Heart left ventricle (tissue), 16 donors: ENCODE measurements around the gene SELENOW. TPM values are rescaled to one million over a fixed set of nuclear protein-coding genes. Genes with fewer than 3 reads are reported as not detected.

Experiments
- ATAC-seq, 4 donors: fragments of 200-7000 bp; cut with Tn5 transposase; one replicate each; pipeline ENCODE4 v1.9.1; 2020 to 2022; ENCODE audit warnings: moderate library complexity in 4 of 4, mild to moderate bottlenecking in 3 of 4, moderate number of reproducible peaks in 1 of 4
- DNase-seq, 5 donors: peaks; one replicate each; pipeline ENCODE4 v3.0.0-alpha.2; 2020
- H3K27ac ChIP-seq, 12 donors: fragments of 200-600 bp; sonication (generic) in 4 of 12; one replicate each; pipeline versions ENCODE4 v1.5.0 to v1.8.0; 2016 to 2022; ENCODE audit warnings: mild to moderate bottlenecking in 2 of 12
- H3K27me3 ChIP-seq, 9 donors: fragments of 200-600 bp; sonication (generic) in 2 of 9; one replicate each; pipeline versions ENCODE4 v1.5.1 to v1.8.0; 2016 to 2022; ENCODE audit warnings: mild to moderate bottlenecking in 3 of 9
- H3K36me3 ChIP-seq, 9 donors: fragments of 200-600 bp; sonication (generic) in 2 of 9; one replicate each; pipeline versions ENCODE4 v1.5.0 to v1.8.0; 2018 to 2022; ENCODE audit warnings: mild to moderate bottlenecking in 2 of 9
- H3K4me1 ChIP-seq, 12 donors: fragments of 200-600 bp; sonication (generic) in 4 of 12; one replicate each; pipeline versions ENCODE4 v1.5.0 to v1.8.0; 2016 to 2022; ENCODE audit warnings: mild to moderate bottlenecking in 3 of 12
- H3K4me3 ChIP-seq, 12 donors: fragments of 200-600 bp; sonication (generic) in 4 of 12; one replicate each; pipeline versions ENCODE4 v1.5.0 to v1.8.0; 2017 to 2022; ENCODE audit warnings: mild to moderate bottlenecking in 9 of 12, moderate library complexity in 4 of 12
- H3K9me3 ChIP-seq, 12 donors: fragments of 200-600 bp; sonication (generic) in 4 of 12; one replicate each; pipeline versions ENCODE4 v1.5.0 to v1.8.0; 2016 to 2022; ENCODE audit warnings: mild to moderate bottlenecking in 1 of 12
- CTCF ChIP-seq, 12 donors: fragments of 200-600 bp; sonication (generic) in 4 of 12; IDR thresholded peaks; one replicate each; pipeline versions ENCODE4 v1.5.0 to v1.8.0; 2018 to 2022; ENCODE audit warnings: antibody characterized with exemption in 12 of 12, mild to moderate bottlenecking in 5 of 12
- POLR2A ChIP-seq, 2 donors: fragments of 450-650 bp; IDR thresholded peaks; one replicate each; pipeline ENCODE4 v1.6.1; 2017; ENCODE audit warnings: antibody characterized with exemption in 2 of 2, mild to moderate bottlenecking in 2 of 2, moderate library complexity in 2 of 2
- WGBS, 4 donors: extraction: QIAGEN DNeasy Blood & Tissue Kit in 2 of 4; methylation state at CpG; one replicate each; pipeline versions ENCODE4 v1.1.5 to v1.1.7; 2013 to 2018; 5-methylcytosine and 5-hydroxymethylcytosine counted together
- intact Hi-C, 10 donors: fragments of 100-400 bp; cut with DNase I; formaldehyde crosslinking; loops; one replicate each; pipeline versions ENCODE4 v1.11.1 to v1.14.2; 2022
- polyA plus RNA-seq, 2 donors: library from polyadenylated mRNA; stranded (reverse); fragments of 200-250 nt; gene quantifications; one replicate each; pipeline ENCODE4 v1.2.3, GENCODE V29; 2013
- total RNA-seq, 9 donors: library from RNA; depleted of rRNA in 2 of 9; stranded (reverse); fragments of >200 nt in 2 of 9; fragmentation: NEBNext Ultra II Directional in 3 of 9; extraction: Animal tissue kit (Norgen Biotek cat#: 25700) in 3 of 9; gene quantifications; one replicate each; pipeline versions ENCODE4 v1.1.0 to v1.2.4, GENCODE V29; 2016 to 2023
- donor health status: ischemic (EF 13 %, LVEDD 7.1; RV severe dilation, severe dysfunction).
- donor health status: healthy with polysubstance abuse.
- donor health status: DM: no; HTN: yes; CAD: no.
- donor health status: DM: no; HTN: no; CAD: no.
- donor health status: ischemic (EF 25% LVEDD 6.9; RV normal size, moderate dysfunction).
- donor health status: ischemic (EF 25% LVEDD 5.7; RV mildly dilated, moderate dysfunction).
- donor health status: healthy.
- donor health status: DM: yes; HTN: yes; CAD: no.
- donor health status: ischemic (EF 35%, LVEDD 5.7; RV mildly dilated, moderate dysfunction).
- donor health status: nonischemic (EF 11% LVEDD 7.7; RV severe dilation, severe dysfunction).
- donor health status: DM: yes; HTN: yes; CAD: no.
- donor health status: PGD.
- donor health status: ischemic (EF 29% LVEDD 5.4; RV normal size, mild dysfunction).
- donor health status: nonischemic (EF 23%, LVEDD 6.1; RV moderate dilation, normal function).

The SELENOW gene
- total and polyA plus RNA-seq, 11 donors: 647 to 2,748 (median 1,081) TPM

GRCh38 chr19:47749326-47749725 lies 29.2 kb upstream of the SELENOW start:
- H3K36me3 ChIP-seq: peaks cover 0 to 80% (median 76%) of the 10 kb centered on the region in 9 donors
- H3K27ac ChIP-seq: no peak overlapping the region
- no peak for DNase-seq
- peaks cover 0 to 25% (median 19%) of the 10 kb centered on the region in 12 donors for H3K4me1 ChIP-seq
- TF ChIP-seq CTCF (IDR thresholded peaks at IDR 0.05): no peak
- no peak for TF ChIP-seq POLR2A (IDR thresholded peaks at IDR 0.05)
- H3K4me3 ChIP-seq: no peak overlapping the region
- H3K27me3 ChIP-seq: no peaks in the 10 kb centered on the region
- intact Hi-C loops: loop anchor here in 1 of 10 donors (5.0 kb wide), 1 partner anchor 878 kb away; no protein-coding TSS in a partner anchor
- ATAC-seq: no peak
- 83 to 86% (median 85%) methylated on average over 3 of the region's 3 CpGs for WGBS, 4 donors
- H3K9me3 ChIP-seq: no peaks in the 10 kb centered on the region

- H3K36me3 ChIP-seq: peaks cover 0 to 94% (median 90%) of the 10 kb centered on the region in 9 donors
Measured at GRCh38 chr19:47750752-47751151, 27.8 kb upstream of the SELENOW start.

GRCh38 chr19:47752440-47753211 lies 25.9 kb upstream of the SELENOW start:
- TF ChIP-seq POLR2A (IDR thresholded peaks at IDR 0.05) (no peak), CTCF (IDR thresholded peaks at IDR 0.05) (no peak)
- WGBS, 4 donors: 89 to 94% (median 92%) methylated on average over 24 to 27 of the region's 27 CpGs
- Histone ChIP-seq H3K4me3 (no peak overlapping the region), H3K9me3 (no peaks in the 10 kb centered on the region), H3K27ac (no peak overlapping the region), H3K4me1 (peaks cover 0 to 3% (median 0%) of the 10 kb centered on the region in 12 donors), H3K27me3 (no peaks in the 10 kb centered on the region), H3K36me3 (peaks cover 0 to 100% (median 100%) of the 10 kb centered on the region in 9 donors)
- intact Hi-C loops: no loop called here
- no peak for DNase-seq
- ATAC-seq: no peak

More at GRCh38 chr19:47750752-47751151, 27.8 kb upstream of the SELENOW start:
- 92 to 95% (median 94%) methylated on average over 8 to 18 of the region's 18 CpGs for WGBS, 4 donors
- ATAC-seq (no peak), DNase-seq (no peak)
- Histone ChIP-seq H3K27ac (no peak overlapping the region), H3K4me3 (no peak overlapping the region), H3K27me3 (no peaks in the 10 kb centered on the region), H3K4me1 (peaks cover 0 to 16% (median 13%) of the 10 kb centered on the region in 12 donors), H3K9me3 (no peaks in the 10 kb centered on the region)
- intact Hi-C loops: no loop called here
- no peak for TF ChIP-seq CTCF (IDR thresholded peaks at IDR 0.05)
- TF ChIP-seq POLR2A (IDR thresholded peaks at IDR 0.05): no peak

- Histone ChIP-seq H3K36me3 (peaks cover 0 to 100% (median 100%) of the 10 kb centered on the region in 9 donors), H3K9me3 (peaks cover 0 to 5% (median 0%) of the 10 kb centered on the region in 12 donors), H3K27me3 (no peaks in the 10 kb centered on the region), H3K4me1 (peaks cover 0 to under 1% (median 0%) of the 10 kb centered on the region in 12 donors), H3K27ac (no peak overlapping the region), H3K4me3 (no peak overlapping the region)
- intact Hi-C loops: no loop called here
- no peak for ATAC-seq
- TF ChIP-seq CTCF (IDR thresholded peaks at IDR 0.05) (no peak), POLR2A (IDR thresholded peaks at IDR 0.05) (no peak)
- no peak for DNase-seq
- 84 to 96% (median 93%) methylated on average over 37 of the region's 37 CpGs for WGBS, 4 donors
Measured at GRCh38 chr19:47754206-47755064, 24.1 kb upstream of the SELENOW start.
